HEK293T (cell line): Measurements from ENCODE around the gene EMX1.

Source experiments
- CTCF ChIA-PET: fragments of 350-600 bp; formaldehyde crosslinking; extraction: SDS; loops from one replicate; lab custom pipeline; 2021; ENCODE audit warnings: antibody characterized with exemption, inconsistent platforms; lab: Yijun Ruan, JAX
- POLR2A ChIA-PET: fragments of 350-600 bp; formaldehyde crosslinking; extraction: SDS; loops from one replicate; lab custom pipeline; 2020; ENCODE audit warnings: antibody characterized with exemption, inconsistent platforms; lab: Yijun Ruan, JAX
- DNase-seq: peaks from one replicate; pipeline ENCODE4 v3.0.0; 2012; ENCODE audit warnings: mixed read lengths; ENCODE audit errors: extremely low spot score
- ARNT ChIP-seq: fragments of 450-650 bp; IDR thresholded peaks from 2 replicates; pipeline ENCODE4 v1.6.1; 2017; ENCODE audit warnings: mild to moderate bottlenecking
- BHLHE40 ChIP-seq: fragments of 450-650 bp; IDR thresholded peaks from 2 replicates; pipeline ENCODE4 v1.6.1; 2016; ENCODE audit warnings: mild to moderate bottlenecking, moderate library complexity, borderline replicate concordance
- CTBP1 ChIP-seq: fragments of 450-650 bp; IDR thresholded peaks from 2 replicates; pipeline ENCODE4 v1.6.1; 2016; ENCODE audit warnings: borderline replicate concordance
- ELF4 ChIP-seq: fragments of 450-650 bp; IDR thresholded peaks from 2 replicates; pipeline ENCODE4 v1.6.1; 2017; ENCODE audit warnings: antibody characterized with exemption
- FOXA1 ChIP-seq: fragments of 450-650 bp; IDR thresholded peaks from 2 replicates; pipeline ENCODE4 v1.6.1; 2016; ENCODE audit warnings: mild to moderate bottlenecking
- FOXK2 ChIP-seq: fragments of 450-650 bp; IDR thresholded peaks from 2 replicates; pipeline ENCODE4 v1.6.1; 2016; ENCODE audit warnings: mild to moderate bottlenecking
- FOXM1 ChIP-seq: fragments of 450-650 bp; IDR thresholded peaks from 2 replicates; pipeline ENCODE4 v1.6.1; 2017; ENCODE audit warnings: mild to moderate bottlenecking, borderline replicate concordance
- HDGF ChIP-seq: fragments of 450-650 bp; IDR thresholded peaks from 2 replicates; pipeline ENCODE4 v1.6.1; 2017; ENCODE audit warnings: antibody characterized with exemption, borderline replicate concordance
- L3MBTL2 ChIP-seq: fragments of 450-650 bp; conservative IDR thresholded peaks from 2 replicates; pipeline ENCODE4 v1.6.1; 2016; ENCODE audit warnings: mild to moderate bottlenecking
- LEF1 ChIP-seq: fragments of 450-650 bp; IDR thresholded peaks from 2 replicates; pipeline ENCODE4 v1.6.1; 2017; ENCODE audit warnings: mild to moderate bottlenecking, borderline replicate concordance
- NFRKB ChIP-seq: fragments of 450-650 bp; IDR thresholded peaks from 2 replicates; pipeline ENCODE4 v1.6.1; 2016; ENCODE audit warnings: mild to moderate bottlenecking, moderate library complexity
- PKNOX1 ChIP-seq: fragments of 450-650 bp; IDR thresholded peaks from 2 replicates; pipeline ENCODE4 v1.6.1; 2016
- SP1 ChIP-seq: fragments of 450-650 bp; IDR thresholded peaks from 2 replicates; pipeline ENCODE4 v1.6.1; 2017
- SUZ12 ChIP-seq: fragments of 450-650 bp; IDR thresholded peaks from 2 replicates; pipeline ENCODE4 v1.6.1; 2016; ENCODE audit warnings: mild to moderate bottlenecking
- TARDBP ChIP-seq: fragments of 450-650 bp; IDR thresholded peaks from 2 replicates; pipeline ENCODE4 v1.6.1; 2016
- ZNF384 ChIP-seq: fragments of 450-650 bp; IDR thresholded peaks from 2 replicates; pipeline ENCODE4 v1.6.1; 2016

The EMX1 gene

GRCh38 chr2:72961853-72962468, 44.6 kb downstream of the EMX1 start:
- no peak for TF ChIP-seq NFRKB
- no peak for TF ChIP-seq LEF1
- no peak for TF ChIP-seq TARDBP
- TF ChIP-seq HDGF = no peak
- TF ChIP-seq ZNF384 = no peak
- TF ChIP-seq FOXM1 = no peak
- no peak for TF ChIP-seq FOXK2
- TF ChIP-seq ELF4 = no peak
- CTCF ChIA-PET = no interaction called here
- DNase-seq = no peak
- POLR2A ChIA-PET = no interaction called here

DNA sequence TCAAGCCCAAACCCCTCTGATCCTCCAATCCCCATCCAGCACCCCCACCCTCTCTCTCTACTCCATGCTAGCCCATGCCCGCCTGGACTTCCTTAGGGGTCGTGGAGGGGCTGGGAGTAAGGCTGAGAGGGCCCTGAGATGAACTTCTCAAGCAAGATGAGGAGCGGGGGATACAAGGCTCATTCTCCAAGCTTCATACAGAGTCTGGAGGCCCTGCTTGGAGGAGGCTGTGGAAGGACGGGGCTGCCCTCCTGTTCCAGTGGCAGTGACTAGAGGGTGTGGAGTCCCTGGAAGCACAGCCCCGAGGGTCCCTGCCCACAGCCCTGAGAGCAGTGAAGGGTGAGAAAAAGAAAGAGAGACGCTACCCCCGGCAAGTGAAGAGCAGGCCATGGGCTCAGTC, 45.6 kb downstream of the EMX1 start:
- CTCF ChIA-PET = interaction anchor here (0.8 to 1.2 kb wide), 2 partner anchors 11 to 214 kb away, joined by 3 to 5 read pairs; no protein-coding TSS in a partner anchor
- no peak for DNase-seq
- POLR2A ChIA-PET = no interaction called here
- TF ChIP-seq SP1 (no peak), TARDBP (no peak), ARNT (no peak), SUZ12 (no peak), HDGF (no peak), CTBP1 (no peak), BHLHE40 (no peak), FOXM1 (no peak), ELF4 (no peak), ZNF384 (no peak), FOXA1 (no peak)

GRCh38 chr2:72963423-72964145, 46.3 kb downstream of the EMX1 start:
- no peak for TF ChIP-seq TARDBP
- TF ChIP-seq SP1 = no peak
- no peak for TF ChIP-seq SUZ12
- no peak for TF ChIP-seq LEF1
- no peak for TF ChIP-seq NFRKB
- TF ChIP-seq HDGF = no peak
- TF ChIP-seq CTBP1 = no peak
- no peak for TF ChIP-seq ELF4
- no peak for TF ChIP-seq ARNT
- TF ChIP-seq PKNOX1 = no peak
- ChIA-PET CTCF (interaction anchor here (0.8 to 1.2 kb wide), 2 partner anchors 10 to 213 kb away, joined by 3 to 5 read pairs; no protein-coding TSS in a partner anchor), POLR2A (interaction anchor here (1.0 kb wide), 1 partner anchor 76 kb away, joined by 4 read pairs; the partner anchor contains the start of gene SPR)
- DNase-seq = no peak

- TF ChIP-seq SP1 (no peak), PKNOX1 (no peak), L3MBTL2 (no peak), FOXM1 (no peak), BHLHE40 (no peak), ELF4 (no peak), CTBP1 (no peak), ZNF384 (no peak), NFRKB (no peak), HDGF (no peak), LEF1 (no peak), FOXK2 (no peak), FOXA1 (no peak), ARNT (no peak)
- ChIA-PET CTCF (interaction anchor here (0.6 kb wide), 1 partner anchor 20 kb away, joined by 3 read pairs; no protein-coding TSS in a partner anchor), POLR2A (interaction anchor here (1.0 kb wide), 1 partner anchor 77 kb away, joined by 4 read pairs; the partner anchor contains the start of gene SPR)
- DNase-seq = no peak
Measured at GRCh38 chr2:72964146-72964525, 46.8 kb downstream of the EMX1 start.

- ChIA-PET POLR2A (no interaction called here), CTCF (no interaction called here)
- TF ChIP-seq ZNF384 (no peak), LEF1 (no peak)
- no peak for DNase-seq
Measured at GRCh38 chr2:72965016-72965415, 47.7 kb downstream of the EMX1 start.

DNA sequence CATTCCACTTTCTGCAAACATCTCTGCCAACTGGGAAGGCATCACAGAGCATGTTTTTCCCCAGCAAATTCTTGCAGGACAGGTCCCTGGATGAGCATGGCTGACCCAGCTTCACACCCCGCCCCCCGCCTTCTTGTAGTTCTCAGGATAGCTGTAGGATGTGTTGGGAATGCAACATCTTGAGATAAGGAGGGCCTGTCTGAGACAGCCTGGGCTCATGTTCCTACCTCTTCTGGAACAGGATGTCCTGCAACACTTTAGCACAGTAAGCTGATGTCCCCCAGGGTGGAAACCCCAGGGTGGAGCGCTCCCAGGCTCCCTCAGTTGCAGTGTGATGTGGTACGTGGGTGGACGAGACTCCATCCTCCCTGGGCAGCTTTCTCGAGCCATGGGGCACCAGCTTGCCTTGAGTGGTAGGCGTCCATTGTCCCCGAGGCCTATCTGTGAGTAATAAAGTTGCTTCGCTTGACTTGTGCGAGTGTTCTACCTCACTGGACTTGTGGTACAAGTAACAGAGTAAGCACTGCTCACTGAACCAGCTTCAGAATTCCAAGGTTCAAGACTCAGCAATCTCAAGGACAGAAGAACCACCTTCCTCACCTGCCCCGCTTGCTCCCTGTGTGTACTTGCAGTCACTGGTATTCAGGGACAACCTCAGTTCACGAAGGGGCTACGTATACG, 48.6 kb downstream of the EMX1 start:
- DNase-seq = no peak
- ChIA-PET POLR2A (no interaction called here), CTCF (no interaction called here)
- TF ChIP-seq TARDBP (no peak), LEF1 (no peak), SUZ12 (no peak), HDGF (no peak), ELF4 (no peak), FOXA1 (no peak), SP1 (no peak)

GRCh38 chr2:72968286-72968685, 51.0 kb downstream of the EMX1 start:
- POLR2A ChIA-PET = no interaction called here
- no peak for DNase-seq
- CTCF ChIA-PET = no interaction called here
- TF ChIP-seq ELF4 (no peak), FOXA1 (no peak), SUZ12 (no peak), NFRKB (no peak), L3MBTL2 (no peak), HDGF (no peak), FOXM1 (no peak), ARNT (no peak), CTBP1 (no peak), BHLHE40 (no peak), LEF1 (no peak)
